OCI-LY1 (cell line): ENCODE data around the gene CA12.

Source experiments
- EZH2 ChIP-seq: fragments of 200-600 bp; sonication (generic), shearing (Covaris generic); IDR thresholded peaks from 2 replicates; pipeline ENCODE4 v1.8.0; 2017; ENCODE audit warnings: borderline replicate concordance, mixed run types, mild to moderate bottlenecking, antibody characterized with exemption, low read length, moderate library complexity, mixed read lengths
- TF ChIP-seq, protein P1 (sequence below): fragments of 200-600 bp; sonication (generic), shearing (Covaris generic); IDR thresholded peaks from 2 replicates; pipeline ENCODE4 v1.5.1; 2017; ENCODE audit warnings: mild to moderate bottlenecking, antibody characterized with exemption, low read length, moderate library complexity, mixed read lengths

DNA sequence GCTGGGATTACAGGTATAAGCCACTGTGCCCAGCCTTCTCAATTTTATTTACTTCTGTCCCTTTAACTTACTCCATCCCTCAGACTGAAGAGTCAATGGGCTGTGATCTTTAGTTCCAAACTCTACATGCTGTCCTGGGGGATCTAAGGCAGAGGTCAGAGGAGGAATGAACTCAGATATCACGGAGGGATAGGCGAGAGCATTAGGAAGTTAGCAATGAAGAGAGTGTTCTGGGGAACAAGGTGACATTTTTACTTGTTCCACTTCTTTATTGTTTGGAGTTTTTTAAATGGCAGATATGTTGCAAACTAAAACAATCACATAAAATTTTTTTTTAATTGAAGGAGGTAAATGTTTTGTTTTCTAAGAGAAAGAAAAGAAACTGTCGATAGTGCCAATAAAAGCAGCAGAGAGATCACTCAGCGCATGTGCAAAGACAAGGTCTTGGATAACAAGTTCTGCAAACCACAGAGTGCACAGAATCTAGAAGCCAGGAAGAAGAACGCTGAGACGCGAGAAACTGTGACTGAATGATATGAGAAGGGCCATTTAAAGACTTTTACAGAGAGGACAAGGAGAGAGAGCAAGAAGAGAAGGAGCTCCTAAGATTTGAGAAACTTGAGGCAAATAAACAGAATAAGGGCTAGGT lies 10.8 kb upstream of the CA12 start:
- TF ChIP-seq, protein P1, sequence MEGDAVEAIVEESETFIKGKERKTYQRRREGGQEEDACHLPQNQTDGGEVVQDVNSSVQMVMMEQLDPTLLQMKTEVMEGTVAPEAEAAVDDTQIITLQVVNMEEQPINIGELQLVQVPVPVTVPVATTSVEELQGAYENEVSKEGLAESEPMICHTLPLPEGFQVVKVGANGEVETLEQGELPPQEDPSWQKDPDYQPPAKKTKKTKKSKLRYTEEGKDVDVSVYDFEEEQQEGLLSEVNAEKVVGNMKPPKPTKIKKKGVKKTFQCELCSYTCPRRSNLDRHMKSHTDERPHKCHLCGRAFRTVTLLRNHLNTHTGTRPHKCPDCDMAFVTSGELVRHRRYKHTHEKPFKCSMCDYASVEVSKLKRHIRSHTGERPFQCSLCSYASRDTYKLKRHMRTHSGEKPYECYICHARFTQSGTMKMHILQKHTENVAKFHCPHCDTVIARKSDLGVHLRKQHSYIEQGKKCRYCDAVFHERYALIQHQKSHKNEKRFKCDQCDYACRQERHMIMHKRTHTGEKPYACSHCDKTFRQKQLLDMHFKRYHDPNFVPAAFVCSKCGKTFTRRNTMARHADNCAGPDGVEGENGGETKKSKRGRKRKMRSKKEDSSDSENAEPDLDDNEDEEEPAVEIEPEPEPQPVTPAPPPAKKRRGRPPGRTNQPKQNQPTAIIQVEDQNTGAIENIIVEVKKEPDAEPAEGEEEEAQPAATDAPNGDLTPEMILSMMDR: no peak
- no peak for TF ChIP-seq EZH2
